ENCODE data around the gene THSD7A.

The THSD7A gene

DNA sequence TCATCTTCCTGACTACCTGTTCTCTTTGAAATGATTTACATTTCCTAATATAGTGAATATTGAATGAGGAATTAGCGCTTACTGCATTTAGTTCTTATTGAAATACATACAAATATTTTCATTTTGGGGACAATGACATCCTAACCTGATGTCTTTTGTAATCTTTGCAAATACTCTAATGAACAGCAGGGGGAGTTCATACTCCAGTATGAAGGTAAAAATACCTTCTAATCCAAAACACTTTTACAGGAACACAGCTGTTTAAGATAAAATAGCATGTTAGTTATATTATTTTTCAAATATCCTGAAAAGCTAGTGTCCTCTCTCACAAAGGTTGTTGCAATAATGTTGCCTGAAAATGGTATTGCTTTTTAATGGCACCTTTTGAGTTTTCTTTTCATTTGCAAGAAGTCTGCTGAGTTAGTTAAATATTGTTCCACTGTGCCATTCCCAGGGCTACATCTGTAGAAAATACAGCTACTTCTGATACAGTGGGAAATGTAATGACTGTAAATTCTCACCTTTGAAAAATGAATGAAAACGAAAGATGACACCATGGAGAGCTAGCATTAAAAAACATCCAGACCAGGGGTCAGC lies 458.4 kb downstream of the THSD7A start:
- peak; percentile 39 to 71 for DNase-seq

DNA sequence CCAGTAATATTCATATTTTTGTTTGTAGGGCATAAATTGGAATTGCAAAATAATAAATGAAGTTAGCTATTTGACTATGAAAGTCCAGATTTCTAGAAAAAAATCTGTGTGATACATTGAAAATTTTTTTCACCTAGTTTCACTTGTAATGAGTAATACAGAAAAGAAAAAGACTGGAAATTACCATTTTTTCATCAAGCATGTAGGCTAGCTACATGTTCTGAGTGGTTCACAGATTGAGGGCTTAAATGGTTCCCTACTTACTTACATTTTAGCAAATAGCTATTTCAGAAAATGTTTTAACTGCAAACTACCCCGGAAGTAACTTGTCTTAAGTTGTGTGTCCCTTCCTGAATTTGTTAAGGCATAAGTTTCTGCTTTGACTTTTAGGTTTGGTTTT lies 462.3 kb downstream of the THSD7A start:
- DNase-seq: no peak

DNA sequence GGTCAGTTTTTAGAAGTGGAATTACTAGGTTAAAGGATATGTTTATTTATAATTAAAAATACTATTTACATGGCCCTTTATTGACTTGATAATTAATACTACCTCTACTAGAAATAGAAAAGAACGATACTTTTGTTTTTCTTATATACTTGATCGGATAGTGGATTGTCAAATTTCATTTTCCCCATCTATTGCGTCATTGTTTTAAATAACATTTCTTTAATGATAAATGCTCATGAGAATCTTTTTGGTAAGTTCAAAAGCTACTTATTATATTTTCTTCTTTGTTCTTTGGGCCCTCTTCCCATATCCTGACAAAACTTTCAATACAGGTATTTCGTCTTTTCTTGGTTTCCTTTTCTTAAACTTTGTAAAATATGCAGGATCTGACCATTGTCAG lies 465.9 kb downstream of the THSD7A start:
- DNase-seq: no peak

DNA sequence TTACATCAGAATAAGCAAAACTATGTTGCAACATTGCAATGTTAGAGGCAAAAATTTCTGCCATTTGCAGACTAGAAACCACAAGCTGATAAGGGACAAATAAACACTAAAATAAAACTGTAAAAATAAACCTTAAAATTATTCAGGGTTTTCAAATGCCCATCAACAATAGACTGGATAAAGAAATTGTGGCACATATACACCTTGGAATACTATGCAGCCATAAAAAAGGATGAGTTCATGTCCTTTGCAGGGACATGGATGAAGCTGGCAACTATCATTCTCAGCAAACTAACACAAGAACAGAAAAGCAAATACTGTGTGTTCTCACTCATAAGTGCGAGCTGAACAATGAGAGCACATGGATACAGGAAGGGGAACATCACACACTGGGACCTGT lies 473.4 kb downstream of the THSD7A start:
- DNase-seq: no peak

DNA sequence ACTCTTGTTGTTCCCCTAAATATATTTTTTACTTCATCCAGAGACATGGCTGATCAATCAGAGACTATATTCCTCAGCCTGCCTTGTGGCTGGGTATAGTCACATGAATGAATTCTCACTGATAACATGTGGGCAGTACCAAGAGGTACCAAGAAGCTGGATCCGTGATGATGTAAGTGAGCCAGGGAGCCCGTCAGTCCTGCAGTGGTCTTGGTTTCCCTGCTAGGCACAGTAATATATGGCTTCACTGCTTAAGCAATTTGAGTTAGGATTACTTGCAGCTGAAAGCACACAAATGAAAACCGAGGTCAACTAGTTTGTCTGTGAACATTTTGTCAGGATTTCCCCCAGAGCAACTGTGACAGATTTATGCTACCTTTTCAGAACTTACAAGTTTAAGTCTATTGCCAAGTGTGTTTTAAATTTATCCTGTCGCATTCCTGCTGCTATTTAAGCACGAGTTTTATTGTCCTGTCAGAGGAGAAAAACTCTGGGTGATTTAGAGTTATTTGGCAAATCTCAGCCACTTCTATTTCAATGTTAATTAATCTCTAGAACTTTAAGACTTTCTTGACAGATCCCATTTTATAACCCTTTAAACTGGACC lies 476.5 kb downstream of the THSD7A start:
- no peak for DNase-seq

DNA sequence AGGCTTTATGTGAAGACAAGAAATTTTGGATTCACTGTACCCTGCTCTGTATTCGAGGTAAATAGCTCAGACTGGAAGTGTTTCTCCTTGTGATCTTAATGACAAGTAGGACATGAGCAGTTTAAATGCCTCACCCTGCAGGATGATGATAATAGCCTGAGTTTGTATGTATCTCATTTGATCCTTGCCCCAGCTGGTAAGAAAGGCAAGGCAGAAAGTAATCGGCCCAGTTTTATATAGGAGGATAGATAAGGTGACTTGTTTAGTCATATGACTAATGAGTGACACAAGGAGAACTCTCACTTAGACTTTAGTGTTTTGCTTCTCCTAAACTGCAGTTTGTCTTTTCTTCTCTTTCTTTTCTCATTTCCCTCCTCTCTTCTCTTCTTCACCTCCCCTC lies 485.7 kb downstream of the THSD7A start:
- no peak for DNase-seq

DNA sequence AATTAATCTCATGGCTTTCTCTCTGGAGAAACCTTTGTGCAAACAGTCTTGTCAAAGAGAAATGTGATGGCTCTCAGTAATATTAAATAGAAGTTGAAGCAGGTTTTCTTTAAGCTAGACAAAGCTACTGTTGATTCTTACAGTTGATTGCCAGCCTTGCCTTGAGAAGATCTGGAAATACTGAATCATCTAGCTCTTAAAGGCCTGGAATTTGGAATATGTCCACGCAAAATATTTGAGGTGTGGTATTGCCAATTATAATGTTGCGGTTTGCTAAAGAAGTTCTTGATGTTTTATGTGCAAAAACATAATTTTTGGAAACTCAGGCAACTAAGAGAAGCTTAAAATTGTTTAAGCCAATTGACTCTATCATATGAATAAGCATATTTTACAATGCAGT lies 486.4 kb downstream of the THSD7A start:
- no peak for DNase-seq

DNA sequence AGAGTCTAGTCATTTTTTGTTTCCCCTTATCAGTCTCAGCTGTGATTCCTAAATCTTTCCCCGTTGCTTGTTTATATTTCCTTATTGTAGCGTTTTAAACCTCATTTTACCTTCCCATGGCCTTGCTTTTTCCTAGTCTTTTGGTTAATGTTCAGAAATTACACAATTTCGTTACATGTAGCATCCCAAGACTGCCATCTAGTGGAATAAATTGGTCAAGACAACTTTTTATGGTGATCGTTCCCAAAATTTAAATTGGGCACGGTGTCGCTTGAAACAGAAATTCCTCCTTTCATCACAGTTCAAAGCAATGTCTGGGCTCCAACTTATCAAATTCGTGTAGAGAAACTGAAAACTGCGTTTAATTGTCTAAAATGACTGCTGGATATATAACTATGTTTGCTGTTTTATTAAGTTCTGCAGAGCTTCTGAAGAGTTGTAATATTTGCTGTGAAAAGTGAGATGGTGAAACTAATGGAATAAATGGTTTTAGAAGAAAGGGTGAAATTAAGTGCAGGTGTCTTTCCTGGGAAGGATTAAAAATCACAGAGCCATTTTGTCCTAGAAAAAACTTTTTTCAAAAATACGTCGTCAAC lies 488.1 kb downstream of the THSD7A start:
- DNase-seq: peak; percentile 67 to 68

DNA sequence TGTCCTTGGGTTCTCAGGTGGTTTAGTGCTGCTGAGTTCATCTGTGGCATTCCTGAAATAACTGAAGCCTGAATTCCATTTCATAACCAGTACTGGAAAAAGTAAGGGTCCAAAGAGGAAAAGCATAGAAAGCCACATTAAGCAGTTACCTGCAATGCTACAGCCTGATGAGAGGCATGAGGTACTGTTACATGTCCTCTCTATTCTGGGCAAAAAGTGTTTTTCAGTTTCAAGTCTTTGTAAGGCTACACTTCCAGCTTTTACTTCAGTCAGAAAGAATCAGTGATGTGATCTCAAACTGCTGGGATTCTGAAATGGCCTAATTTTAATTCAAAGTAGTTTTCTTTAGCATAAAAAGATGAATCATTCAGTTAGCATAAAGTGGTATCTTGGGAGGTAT lies 488.9 kb downstream of the THSD7A start:
- no peak for DNase-seq

DNA sequence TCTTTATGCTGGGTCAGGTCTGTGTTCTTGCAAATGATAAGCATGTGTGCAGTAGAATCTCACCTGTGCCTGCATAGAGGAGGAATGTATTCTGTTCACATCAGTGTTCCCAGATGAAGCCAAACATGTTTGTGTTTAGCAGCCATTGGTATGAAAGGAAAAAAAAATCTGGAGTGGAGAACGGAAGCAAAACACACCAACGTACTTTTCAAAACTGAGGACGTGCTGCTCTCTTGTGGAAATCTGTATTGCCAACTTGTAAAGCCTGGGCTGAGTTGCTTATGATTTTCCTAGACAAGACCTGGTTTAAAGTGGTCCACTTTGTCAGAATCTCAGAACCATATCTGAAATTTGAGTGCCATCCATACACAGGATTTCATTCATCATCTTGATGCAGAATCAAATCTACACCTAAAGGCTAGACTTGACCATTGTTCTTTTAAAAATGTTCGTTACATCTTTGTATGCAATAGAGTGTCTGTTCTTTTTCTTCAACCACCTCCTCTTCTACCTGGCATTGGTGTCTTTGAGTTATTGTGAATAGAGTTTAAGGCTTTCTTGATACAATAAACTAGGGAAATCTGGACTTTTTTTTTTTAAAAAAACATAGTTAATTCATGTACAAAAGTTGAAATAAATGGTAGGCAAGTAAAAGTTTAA lies 490.6 kb downstream of the THSD7A start:
- peak; percentile 81 to 85 for DNase-seq

DNA sequence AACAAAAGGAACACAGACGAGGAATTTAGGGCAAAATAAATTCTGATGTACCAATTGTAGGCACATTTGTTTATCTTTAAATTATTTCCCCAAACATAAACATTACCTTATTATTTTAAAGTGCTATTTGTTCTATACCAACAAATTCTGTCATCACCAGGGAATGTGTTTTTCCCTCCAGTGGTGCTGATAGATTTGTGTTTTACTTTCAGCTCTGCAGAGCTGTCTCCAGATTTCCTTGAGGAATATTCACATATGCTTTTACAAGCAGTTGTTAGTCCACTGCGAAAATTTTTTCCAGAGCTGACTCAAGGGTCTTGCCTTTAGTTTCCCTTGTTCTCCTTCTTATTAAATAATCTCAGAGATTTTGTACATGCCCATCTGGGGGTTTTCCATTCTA lies 495.6 kb downstream of the THSD7A start:
- no peak for DNase-seq

DNA sequence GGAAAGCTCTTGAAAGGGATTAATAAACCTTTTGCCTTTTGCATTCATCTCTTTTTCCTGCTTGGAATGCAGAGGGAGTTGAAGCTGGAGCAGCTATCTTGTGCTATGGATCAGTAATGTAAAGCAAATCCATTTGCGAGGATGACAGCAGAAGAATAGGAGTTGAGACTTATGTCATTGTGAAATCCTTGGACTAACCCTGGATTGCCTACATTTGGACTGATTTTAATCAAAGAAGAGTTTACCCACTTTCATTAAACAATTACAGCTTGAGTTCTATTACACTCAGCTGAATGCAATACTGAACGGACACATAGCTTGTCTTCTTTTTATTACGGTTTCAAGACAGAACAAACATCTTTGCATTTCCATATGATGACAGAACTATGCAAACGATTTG lies 496.1 kb downstream of the THSD7A start:
- no peak for DNase-seq

DNA sequence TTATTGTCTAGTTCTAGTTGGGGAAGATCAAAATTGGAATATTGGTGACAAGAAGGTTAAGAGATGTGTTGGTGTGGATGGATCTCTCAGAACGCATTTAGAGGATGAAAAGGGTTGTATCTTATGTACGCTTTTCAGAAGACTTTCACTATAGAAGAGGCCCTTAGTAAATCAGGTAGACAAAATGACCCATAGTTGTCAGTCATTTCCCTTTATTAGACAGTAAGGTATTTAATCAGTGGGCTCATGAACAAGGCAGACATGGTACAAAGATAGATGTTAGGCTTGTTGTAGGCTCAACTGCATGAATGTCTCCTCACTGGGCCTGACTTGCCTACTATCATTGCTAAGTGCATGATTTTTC lies 499.2 kb downstream of the THSD7A start:
- DNase-seq: no peak

DNA sequence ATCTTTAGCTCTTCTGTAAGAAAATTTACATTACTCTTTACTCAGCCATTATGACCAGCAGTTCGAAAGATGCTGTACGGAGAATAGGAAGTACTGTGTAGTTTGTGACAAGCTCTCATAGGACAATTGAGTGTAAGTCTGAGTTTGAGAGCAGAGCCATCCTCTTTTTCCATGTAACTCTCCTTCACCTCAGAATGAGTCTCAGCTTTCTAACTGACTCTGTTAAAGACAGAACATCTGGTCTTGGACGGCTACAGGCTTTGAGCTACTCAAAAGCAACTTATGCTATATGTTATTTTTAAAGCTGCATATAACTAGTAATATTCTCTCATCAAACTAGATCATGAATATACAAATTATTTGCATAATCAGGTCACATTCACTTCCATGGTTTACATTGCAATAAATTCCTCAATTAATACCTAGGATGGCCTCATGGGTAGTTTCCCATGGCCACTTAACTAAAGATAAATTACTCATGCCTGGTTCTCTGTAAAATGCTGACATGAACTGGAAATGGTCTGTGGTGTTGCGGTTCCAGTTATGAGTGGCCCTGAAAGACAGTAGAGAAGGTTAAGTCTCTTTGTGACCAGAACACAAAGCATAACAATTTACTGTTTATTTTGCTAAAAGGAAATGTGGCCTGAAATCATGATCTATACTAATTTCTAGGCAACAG lies 499.7 kb downstream of the THSD7A start:
- DNase-seq: no peak

DNA sequence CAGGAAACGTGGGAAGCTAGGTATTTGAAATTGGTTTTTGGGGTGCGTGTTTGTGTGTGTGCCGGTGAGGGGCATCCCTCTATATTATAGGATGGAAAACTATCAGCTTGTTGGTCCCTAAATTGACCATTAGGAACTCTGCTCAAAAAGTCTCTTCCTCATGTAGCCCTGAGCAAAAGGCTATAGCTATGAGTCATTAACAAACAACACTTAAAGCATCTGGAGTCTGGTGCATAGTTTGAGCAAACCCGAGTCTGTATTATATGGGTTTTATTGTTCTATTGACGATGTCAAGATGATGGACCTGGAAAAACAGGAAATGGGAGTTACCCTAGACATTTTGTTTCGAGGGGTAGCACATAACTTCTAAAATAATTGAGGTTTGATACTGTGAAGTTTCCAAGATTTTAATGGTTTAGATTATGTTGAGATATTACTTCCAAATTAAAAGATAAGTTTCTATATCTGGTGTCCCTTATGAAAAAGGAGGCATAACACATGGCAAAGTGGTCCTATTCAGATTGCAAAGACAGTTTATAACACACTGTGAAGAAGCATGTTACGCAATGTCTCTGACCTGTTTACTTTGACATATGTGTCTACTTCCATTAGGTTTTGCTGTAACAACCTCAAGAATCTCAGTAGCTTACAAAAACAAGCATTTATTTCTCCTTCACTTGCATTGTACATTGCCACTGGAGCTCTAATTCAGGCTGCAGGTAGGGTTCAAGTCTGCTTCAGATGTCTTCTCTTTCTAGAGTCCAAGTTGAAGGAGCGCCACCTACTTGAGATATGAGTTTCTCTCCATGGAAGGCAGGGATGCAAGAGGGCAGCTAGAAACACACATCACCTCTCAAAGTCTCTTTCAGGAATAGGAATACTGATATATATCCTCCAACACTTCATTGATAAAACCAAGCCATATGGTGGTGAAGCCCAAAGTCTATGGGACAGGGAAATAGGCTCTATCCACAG lies 500.6 kb downstream of the THSD7A start:
- peak in 1 of 2 experiments; percentile 3 for DNase-seq

DNA sequence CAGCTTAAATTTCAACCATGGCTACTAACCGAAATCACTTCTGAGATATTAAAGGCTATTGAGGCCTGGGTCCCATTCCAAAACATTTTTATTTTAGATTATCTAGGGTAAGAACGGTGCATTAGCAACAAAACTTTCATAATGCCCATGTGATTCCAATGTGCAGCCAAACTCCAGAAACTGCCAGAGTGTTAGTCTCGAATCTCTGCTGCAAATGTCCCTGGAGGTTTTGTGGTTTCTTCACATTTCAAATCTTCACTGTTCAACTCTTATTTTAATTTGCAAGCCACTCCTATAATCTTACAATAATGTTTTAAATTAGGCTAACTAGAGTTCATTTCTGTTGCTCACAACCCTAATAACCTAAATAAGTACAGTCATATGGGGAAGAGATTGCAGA lies 501.3 kb downstream of the THSD7A start:
- no peak for DNase-seq

DNA sequence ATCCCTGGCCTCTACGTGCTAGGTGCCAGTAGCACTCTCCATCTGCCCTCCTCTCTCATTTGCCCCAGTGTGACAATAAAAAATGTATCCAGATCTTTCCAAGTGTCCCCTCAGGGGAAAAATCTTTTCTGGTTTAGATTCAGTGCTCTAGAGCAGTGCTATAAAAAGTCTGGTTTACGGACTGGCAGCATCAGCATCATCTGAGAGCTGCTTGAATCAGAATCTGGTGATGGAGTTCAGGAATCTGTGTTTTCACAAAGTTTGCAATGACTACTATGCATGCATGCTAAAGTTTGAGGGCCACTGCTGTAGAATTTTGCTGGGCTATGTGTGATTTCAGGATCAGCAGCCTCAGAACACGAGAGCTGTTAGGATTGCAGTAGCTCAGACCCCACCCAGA lies 501.8 kb downstream of the THSD7A start:
- DNase-seq: no peak

DNA sequence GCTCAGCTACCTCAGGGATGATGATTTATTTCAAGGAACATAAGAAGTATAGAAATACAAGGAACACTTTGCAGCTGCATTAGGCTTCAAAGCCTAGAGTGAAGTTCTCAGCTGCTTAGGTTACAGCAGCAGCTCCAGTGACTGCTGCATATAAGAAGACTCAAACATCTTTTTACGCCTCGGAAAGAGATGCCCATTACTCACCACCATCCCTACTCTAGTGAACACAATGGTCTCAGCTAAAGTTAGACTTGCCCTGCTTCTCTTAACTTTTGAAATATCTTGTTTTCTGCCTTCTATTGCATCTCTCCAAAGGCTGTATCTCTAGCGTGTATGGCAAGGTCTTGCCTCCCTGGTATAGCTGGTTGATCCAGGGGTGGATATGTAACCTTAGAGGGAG lies 502.4 kb downstream of the THSD7A start:
- no peak for DNase-seq

DNA sequence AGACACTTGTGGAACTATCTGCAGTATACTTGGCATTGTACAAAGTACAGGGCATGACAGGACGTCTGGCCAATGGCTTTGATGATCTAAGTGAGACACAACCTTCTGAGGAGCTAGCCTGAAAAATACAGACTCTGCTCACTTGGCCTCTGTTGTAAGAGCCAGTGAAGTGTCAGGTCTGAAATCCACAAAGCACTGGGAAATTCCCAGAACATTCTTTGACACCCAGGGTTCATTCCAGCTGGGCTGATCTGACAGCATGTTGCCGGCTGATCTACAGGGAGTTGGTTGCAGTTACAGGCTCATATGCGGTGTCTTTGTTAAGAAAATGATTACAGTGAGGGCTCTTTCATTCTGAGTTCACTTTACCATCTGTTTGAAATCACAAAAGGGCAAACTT lies 503.7 kb downstream of the THSD7A start:
- no peak for DNase-seq

DNA sequence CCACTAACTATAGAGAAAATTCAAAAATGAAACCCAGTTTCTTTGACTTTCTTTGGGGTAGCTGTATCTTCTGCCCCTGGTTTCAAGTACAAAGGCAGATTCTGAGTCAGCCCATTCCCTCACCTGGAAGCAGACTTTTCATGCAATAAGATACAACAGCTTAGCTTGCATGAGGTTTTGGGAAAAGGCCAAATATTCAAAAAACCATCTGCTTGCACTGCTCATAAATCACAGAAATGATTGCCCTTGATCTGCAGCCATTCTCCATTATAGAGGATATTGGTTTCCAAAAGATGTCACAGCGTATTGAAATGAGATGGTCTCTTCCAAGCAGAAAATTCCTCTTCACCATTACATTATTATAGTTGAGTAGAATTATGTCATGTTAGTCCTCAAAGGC lies 504.4 kb downstream of the THSD7A start:
- DNase-seq: peak; percentile 14 to 31

Measured in SHP77 (cell line).